Hematopoietic multipotent progenitor cell (in vitro differentiated cells): ENCODE results near the gene WDR35. TPM values are rescaled to one million over a fixed set of nuclear protein-coding genes. Genes with fewer than 3 reads are reported as not detected.
"Not testable (repeated sequence)": the region's sequence is repeated elsewhere in the genome, so short reads cannot be mapped to it uniquely, and the experiment has no call there.

ENCODE experiments used
- DNase-seq, 3 donors: peaks; one replicate each; pipeline ENCODE4 v3.0.0-alpha.2; 2011 to 2015; ENCODE audit warnings: low read depth in 2 of 3, low spot score in 2 of 3
- total RNA-seq: library from RNA; depleted of rRNA; stranded (reverse); fragments of >200 nt; gene quantifications from one replicate; pipeline ENCODE4 v1.2.3, GENCODE V29; 2012

Gene WDR35
- total RNA-seq, 1 donor: 9.2 TPM

- DNase-seq: no peak
Observed at GRCh38 chr2:19897623-19898245, 92.2 kb downstream of the WDR35 start.

GRCh38 chr2:19895535-19895934, 94.4 kb downstream of the WDR35 start:
- DNase-seq: no peak

- DNase-seq: no peak
Observed at GRCh38 chr2:19894134-19894792, 95.6 kb downstream of the WDR35 start.

- no peak for DNase-seq
Observed at GRCh38 chr2:19893520-19894133, 96.3 kb downstream of the WDR35 start.

- DNase-seq: peak in 2 of 3 donors; percentile 84 to 93
Observed at GRCh38 chr2:19891971-19892370, 97.9 kb downstream of the WDR35 start.

- no peak for DNase-seq
Observed at GRCh38 chr2:19890104-19890503, 99.8 kb downstream of the WDR35 start.

GRCh38 chr2:19888831-19889230, 101.1 kb downstream of the WDR35 start:
- no peak for DNase-seq

GRCh38 chr2:19887510-19887909, 102.4 kb downstream of the WDR35 start:
- DNase-seq: no peak

GRCh38 chr2:19886261-19886660, 103.6 kb downstream of the WDR35 start:
- DNase-seq: no peak

- no peak for DNase-seq
Observed at GRCh38 chr2:19885791-19886190, 104.1 kb downstream of the WDR35 start.

- DNase-seq: no peak
Observed at GRCh38 chr2:19883971-19884720, 105.8 kb downstream of the WDR35 start.

GRCh38 chr2:19883486-19883885, 106.4 kb downstream of the WDR35 start:
- DNase-seq: no peak

- no peak for DNase-seq
Observed at GRCh38 chr2:19882286-19882685, 107.6 kb downstream of the WDR35 start.

- no peak for DNase-seq
Observed at GRCh38 chr2:19881908-19882265, 108.0 kb downstream of the WDR35 start.

GRCh38 chr2:19881221-19881907, 108.5 kb downstream of the WDR35 start:
- no peak for DNase-seq

GRCh38 chr2:19880191-19880590, 109.7 kb downstream of the WDR35 start:
- not testable (repeated sequence) for DNase-seq

- no peak for DNase-seq
Observed at GRCh38 chr2:19879120-19879519, 110.8 kb downstream of the WDR35 start.

GRCh38 chr2:19878268-19879046, 111.4 kb downstream of the WDR35 start:
- no peak for DNase-seq

- no peak for DNase-seq
Observed at GRCh38 chr2:19876751-19877150, 113.2 kb downstream of the WDR35 start.

GRCh38 chr2:19875280-19875679, 114.6 kb downstream of the WDR35 start:
- DNase-seq: no peak
